Measurements from ENCODE around the gene ZNF785. TPM values are rescaled to one million over a fixed set of nuclear protein-coding genes. Genes with fewer than 3 reads are reported as not detected.

The ZNF785 gene
- total RNA-seq, 4 donors from 2014 or later: 6.8 to 10.9 (median 7.3) TPM

DNA sequence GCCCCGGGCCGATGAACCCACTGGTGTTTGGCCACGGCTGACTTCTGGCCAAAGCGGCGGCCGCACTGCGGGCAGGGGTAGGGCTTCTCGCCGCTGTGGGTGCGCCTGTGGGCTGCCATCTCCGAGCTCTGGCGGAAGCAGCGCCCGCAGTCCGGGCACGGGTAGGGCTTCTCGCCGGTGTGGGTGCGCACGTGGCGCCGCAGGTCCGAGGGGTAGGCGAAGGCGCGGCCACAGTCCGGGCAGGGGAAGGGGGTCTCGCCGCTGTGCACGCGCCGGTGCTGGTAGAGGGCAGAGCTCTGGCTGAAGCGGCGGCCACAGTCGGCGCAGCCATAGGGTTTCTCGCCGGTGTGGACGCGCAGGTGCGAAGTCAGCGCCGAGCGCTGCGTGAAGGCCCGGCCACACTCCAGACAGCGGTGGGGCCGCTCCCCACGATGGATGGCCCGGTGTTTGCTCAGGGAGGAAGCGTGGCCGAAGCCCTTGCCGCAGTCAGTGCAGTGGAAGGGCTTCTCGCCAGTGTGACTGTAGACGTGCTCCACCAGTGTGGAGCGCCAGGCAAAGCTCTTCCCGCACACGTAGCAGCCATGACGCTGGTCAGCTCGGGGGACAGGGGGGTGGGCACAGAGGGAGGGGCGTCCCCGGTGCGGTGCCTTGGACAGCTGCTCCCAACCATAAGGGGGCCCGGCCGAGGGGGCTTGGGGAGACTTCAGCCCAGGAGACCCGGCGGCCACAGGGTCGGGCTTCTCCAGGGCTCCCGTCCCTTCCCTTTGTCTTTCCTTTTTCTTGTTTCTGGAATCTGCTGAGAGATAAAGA lies 30.0 kb downstream of the ZNF785 start:
- 96% methylated on average over 51 of the region's 69 CpGs for WGBS
- H3K9me3 ChIP-seq: no peaks in the 10 kb centered on the region
- no peak for DNase-seq (ENCODE audit: extremely low spot score)
- no peak overlapping the region for H3K27ac ChIP-seq (replicated peaks in 1 of 4)
- intact Hi-C loops (cut with DNase I): no loop called here
- no peaks in the 10 kb centered on the region for H3K27me3 ChIP-seq
- H3K4me1 ChIP-seq: peaks cover 9 to 43% (median 33%) of the 10 kb centered on the region in 4 donors
- H3K4me3 ChIP-seq: no peak overlapping the region
- TF ChIP-seq, protein P1, sequence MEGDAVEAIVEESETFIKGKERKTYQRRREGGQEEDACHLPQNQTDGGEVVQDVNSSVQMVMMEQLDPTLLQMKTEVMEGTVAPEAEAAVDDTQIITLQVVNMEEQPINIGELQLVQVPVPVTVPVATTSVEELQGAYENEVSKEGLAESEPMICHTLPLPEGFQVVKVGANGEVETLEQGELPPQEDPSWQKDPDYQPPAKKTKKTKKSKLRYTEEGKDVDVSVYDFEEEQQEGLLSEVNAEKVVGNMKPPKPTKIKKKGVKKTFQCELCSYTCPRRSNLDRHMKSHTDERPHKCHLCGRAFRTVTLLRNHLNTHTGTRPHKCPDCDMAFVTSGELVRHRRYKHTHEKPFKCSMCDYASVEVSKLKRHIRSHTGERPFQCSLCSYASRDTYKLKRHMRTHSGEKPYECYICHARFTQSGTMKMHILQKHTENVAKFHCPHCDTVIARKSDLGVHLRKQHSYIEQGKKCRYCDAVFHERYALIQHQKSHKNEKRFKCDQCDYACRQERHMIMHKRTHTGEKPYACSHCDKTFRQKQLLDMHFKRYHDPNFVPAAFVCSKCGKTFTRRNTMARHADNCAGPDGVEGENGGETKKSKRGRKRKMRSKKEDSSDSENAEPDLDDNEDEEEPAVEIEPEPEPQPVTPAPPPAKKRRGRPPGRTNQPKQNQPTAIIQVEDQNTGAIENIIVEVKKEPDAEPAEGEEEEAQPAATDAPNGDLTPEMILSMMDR (IDR thresholded peaks at IDR 0.05): no peak
- TF ChIP-seq POLR2AphosphoS5 (IDR thresholded peaks at IDR 0.05) (no peak), POLR2A (IDR thresholded peaks at IDR 0.05; ENCODE audit: low read depth) (no peak), EP300 (IDR thresholded peaks at IDR 0.05) (no peak)
- peaks cover 14 to 40% (median 31%) of the 10 kb centered on the region in 4 donors for H3K36me3 ChIP-seq

DNA sequence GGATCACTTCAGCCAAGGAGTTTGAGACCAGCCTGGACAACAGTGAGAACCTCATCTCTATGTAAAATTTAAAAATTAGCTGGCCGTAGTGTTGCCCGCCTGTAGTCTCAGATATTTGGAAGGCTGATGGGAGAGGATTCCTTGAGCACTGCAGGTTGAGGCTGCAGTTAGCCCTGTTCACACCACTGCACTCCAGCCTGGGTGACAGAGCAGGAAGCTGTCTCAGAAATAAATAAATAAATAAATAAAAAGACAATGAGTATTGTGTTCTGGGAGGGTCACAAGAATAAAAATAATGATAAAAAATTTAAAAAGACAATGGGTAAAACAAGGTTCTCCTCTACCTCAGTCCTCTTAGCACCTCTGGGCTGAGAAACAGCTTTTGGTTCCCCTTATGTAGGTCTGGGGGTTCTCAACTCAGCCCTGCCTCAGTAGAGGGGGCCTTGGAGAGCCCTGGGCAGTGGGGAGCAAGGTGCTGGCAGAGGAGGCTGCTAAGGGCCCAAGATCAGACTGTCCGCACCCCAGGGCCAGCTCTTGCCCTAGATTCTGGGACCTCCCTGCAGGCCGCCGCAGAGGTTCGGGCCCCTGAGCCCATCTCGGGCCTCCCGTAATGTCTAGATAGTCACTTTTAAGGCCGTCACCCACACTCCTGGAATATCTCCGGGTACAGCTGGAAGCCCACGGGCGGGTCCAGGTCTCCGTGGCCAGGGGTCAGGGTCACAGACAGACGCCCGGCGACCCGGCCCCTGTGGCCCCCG lies 30.8 kb downstream of the ZNF785 start:
- intact Hi-C loops (cut with DNase I): no loop called here
- no peak overlapping the region for H3K27ac ChIP-seq (replicated peaks in 1 of 4)
- H3K4me3 ChIP-seq: no peak overlapping the region
- 98% methylated on average over 7 of the region's 18 CpGs for WGBS
- H3K4me1 ChIP-seq: peaks cover 9 to 41% (median 32%) of the 10 kb centered on the region in 4 donors
- H3K27me3 ChIP-seq: no peaks in the 10 kb centered on the region
- H3K9me3 ChIP-seq: no peaks in the 10 kb centered on the region
- H3K36me3 ChIP-seq: peaks cover 14 to 40% (median 31%) of the 10 kb centered on the region in 4 donors
- TF ChIP-seq EP300 (IDR thresholded peaks at IDR 0.05) (no peak), POLR2AphosphoS5 (IDR thresholded peaks at IDR 0.05) (no peak), POLR2A (IDR thresholded peaks at IDR 0.05; ENCODE audit: low read depth) (no peak)
- TF ChIP-seq, protein P1 (IDR thresholded peaks at IDR 0.05): no peak
- DNase-seq (ENCODE audit: extremely low spot score): no peak

DNA sequence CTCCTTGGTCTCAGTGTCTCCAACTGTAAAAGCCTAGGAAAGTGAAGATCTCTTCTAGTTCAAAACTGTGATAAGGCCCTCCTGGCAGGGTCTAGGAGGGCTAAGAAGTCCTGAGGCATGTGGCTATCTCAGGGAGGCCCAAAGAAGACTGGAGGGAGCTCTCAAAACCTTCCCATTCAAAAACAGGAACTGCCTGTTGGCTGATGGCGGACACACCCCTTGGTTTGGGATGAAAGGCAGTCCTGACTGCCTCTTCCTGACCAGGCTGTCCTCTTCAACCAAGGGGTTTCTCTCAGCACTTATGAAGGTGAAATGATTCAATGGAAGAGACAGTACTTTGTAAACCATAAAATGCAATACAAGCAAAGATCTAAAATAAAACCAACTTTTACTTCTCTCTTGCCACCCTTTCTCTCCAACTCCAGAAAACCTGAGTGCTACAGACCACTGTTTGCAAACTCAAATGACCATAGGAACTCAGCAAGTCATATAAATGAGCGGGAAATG lies 32.1 kb downstream of the ZNF785 start:
- no peak for DNase-seq (ENCODE audit: extremely low spot score)
- WGBS: 92% methylated on average over 2 of the region's 2 CpGs
- Histone ChIP-seq H3K4me1 (peaks cover 17 to 38% (median 25%) of the 10 kb centered on the region in 4 donors), H3K9me3 (no peaks in the 10 kb centered on the region), H3K36me3 (peaks cover 14 to 40% (median 31%) of the 10 kb centered on the region in 4 donors), H3K27me3 (no peaks in the 10 kb centered on the region), H3K4me3 (no peak overlapping the region), H3K27ac (replicated peaks in 1 of 4) (no peak overlapping the region)
- intact Hi-C loops (cut with DNase I): no loop called here
- no peak for TF ChIP-seq POLR2AphosphoS5 (IDR thresholded peaks at IDR 0.05)
- TF ChIP-seq, protein P1 (IDR thresholded peaks at IDR 0.05): no peak
- no peak for TF ChIP-seq POLR2A (IDR thresholded peaks at IDR 0.05; ENCODE audit: low read depth)
- TF ChIP-seq EP300 (IDR thresholded peaks at IDR 0.05): no peak

DNA sequence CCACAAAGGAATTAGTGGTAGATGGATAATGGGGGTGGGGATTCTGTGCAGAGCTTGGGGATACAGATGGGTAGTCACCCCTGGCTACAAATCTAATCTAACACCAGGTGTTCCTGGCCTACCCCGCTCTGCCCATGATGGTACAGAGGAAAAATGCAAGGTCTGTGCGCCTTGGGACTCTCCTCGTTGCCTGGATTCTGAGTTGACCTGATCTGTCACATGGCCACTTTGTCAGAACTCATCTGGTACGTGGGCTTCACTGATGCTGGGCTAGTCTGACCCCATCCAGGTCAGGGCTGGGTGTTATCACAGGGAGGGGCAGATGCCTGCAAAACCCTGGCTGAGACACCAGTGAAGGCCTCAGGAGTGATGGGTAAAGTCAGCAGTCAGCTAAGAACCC lies 32.5 kb downstream of the ZNF785 start:
- TF ChIP-seq POLR2A (IDR thresholded peaks at IDR 0.05; ENCODE audit: low read depth) (no peak), POLR2AphosphoS5 (IDR thresholded peaks at IDR 0.05) (no peak), EP300 (IDR thresholded peaks at IDR 0.05) (no peak)
- TF ChIP-seq, protein P1 (IDR thresholded peaks at IDR 0.05): no peak
- peaks cover 14 to 40% (median 31%) of the 10 kb centered on the region in 4 donors for H3K36me3 ChIP-seq
- H3K27ac ChIP-seq (replicated peaks in 1 of 4): no peak overlapping the region
- H3K27me3 ChIP-seq: no peaks in the 10 kb centered on the region
- H3K9me3 ChIP-seq: no peaks in the 10 kb centered on the region
- DNase-seq (ENCODE audit: extremely low spot score): no peak
- H3K4me1 ChIP-seq: peaks cover 19 to 38% (median 25%) of the 10 kb centered on the region in 4 donors
- intact Hi-C loops (cut with DNase I): no loop called here
- 85% methylated on average over 4 of the region's 4 CpGs for WGBS
- H3K4me3 ChIP-seq: no peak overlapping the region

All from esophagus muscularis mucosa (tissue), 4 donors.